Measurements from ENCODE around the gene PXT1. TPM values are rescaled to one million over a fixed set of nuclear protein-coding genes. Genes with fewer than 3 reads are reported as not detected.
"Not testable (repeated sequence)": the region's sequence is repeated elsewhere in the genome, so short reads cannot be mapped to it uniquely, and the experiment has no call there.

Gene PXT1
- total RNA-seq, 2 donors from 2014 or later: not detected

DNA sequence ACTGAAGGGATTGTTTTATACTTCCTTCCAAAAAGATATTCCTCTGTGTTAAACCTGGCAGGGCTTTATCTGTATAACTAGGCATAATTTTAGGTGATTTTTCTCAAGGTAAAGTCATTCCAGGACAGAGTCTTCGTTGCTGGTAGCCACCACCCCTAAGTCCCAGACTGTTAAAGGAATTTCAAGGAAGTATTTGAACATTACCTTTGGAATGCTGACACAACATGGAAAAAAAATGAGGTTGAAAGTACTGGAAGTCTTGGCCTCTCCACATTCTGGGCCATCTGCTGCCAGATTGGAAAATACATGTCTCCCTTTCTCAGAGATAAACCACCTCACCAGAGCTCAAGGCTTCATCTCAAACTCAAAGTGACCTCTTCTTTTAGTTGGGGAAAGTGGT lies 28.2 kb downstream of the PXT1 start:
- H3K36me3 ChIP-seq: no peaks in the 10 kb centered on the region
- DNase-seq (ENCODE audit: low spot score) (no peak), ATAC-seq (ENCODE audit: insufficient number of reproducible peaks, low FRiP score, low read depth) (no peak)
- TF ChIP-seq, protein P1, sequence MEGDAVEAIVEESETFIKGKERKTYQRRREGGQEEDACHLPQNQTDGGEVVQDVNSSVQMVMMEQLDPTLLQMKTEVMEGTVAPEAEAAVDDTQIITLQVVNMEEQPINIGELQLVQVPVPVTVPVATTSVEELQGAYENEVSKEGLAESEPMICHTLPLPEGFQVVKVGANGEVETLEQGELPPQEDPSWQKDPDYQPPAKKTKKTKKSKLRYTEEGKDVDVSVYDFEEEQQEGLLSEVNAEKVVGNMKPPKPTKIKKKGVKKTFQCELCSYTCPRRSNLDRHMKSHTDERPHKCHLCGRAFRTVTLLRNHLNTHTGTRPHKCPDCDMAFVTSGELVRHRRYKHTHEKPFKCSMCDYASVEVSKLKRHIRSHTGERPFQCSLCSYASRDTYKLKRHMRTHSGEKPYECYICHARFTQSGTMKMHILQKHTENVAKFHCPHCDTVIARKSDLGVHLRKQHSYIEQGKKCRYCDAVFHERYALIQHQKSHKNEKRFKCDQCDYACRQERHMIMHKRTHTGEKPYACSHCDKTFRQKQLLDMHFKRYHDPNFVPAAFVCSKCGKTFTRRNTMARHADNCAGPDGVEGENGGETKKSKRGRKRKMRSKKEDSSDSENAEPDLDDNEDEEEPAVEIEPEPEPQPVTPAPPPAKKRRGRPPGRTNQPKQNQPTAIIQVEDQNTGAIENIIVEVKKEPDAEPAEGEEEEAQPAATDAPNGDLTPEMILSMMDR (IDR thresholded peaks at IDR 0.05): no peak
- no peaks in the 10 kb centered on the region for H3K4me1 ChIP-seq (ENCODE audit: control insufficient read depth in 1 of 2, low read depth in 2 of 2)
- H3K9me3 ChIP-seq: no peaks in the 10 kb centered on the region
- H3K27me3 ChIP-seq (replicated peaks; ENCODE audit: insufficient read depth): no peaks in the 10 kb centered on the region
- no peak overlapping the region for H3K27ac ChIP-seq
- H3K4me3 ChIP-seq: no peak overlapping the region

DNA sequence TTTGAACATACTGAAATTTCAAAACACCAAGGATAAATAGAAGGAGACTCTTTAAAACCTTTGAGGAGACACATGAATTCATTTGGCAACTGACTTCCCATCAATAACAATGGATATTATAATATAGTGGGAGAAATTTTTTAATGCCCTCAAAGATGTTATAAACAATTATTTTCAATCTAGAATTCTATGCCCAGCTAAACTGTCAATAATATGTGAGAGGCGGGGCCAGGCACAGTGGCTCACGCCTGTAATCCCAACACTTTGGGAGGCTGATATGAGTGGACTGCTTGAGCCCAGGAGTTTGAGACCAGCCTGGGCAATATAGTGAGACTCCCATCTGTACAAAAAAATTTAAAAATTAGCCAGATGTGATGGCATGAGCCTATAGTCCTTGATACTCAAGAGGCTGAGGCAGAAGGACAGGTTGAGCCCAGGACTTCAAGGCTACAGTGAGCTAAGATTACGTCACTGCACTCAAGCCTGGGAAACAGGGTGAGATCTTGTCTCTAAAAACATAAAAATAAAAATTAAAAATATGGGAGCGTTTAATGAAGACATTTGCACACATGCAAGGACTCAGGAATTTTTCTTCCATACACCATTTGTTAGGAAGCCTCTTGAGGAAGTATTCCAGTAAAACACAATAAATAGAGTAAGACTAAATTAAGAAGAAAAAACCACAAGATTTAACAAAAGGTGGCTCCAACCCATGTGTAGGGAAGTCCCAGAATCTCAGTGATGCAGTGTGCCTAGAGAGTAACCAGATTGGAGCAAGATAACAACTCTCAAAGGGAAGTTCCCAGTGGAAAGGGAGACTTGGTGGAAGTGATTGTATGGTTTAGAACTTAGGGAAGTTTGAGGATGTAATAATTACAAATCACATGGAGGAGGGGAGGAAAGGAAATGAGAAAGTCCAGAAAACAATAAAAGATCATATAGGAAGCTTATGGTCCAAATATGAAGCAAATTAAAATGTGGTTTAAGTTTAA lies 28.9 kb downstream of the PXT1 start:
- Histone ChIP-seq H3K4me3 (no peak overlapping the region), H3K36me3 (no peaks in the 10 kb centered on the region)

DNA sequence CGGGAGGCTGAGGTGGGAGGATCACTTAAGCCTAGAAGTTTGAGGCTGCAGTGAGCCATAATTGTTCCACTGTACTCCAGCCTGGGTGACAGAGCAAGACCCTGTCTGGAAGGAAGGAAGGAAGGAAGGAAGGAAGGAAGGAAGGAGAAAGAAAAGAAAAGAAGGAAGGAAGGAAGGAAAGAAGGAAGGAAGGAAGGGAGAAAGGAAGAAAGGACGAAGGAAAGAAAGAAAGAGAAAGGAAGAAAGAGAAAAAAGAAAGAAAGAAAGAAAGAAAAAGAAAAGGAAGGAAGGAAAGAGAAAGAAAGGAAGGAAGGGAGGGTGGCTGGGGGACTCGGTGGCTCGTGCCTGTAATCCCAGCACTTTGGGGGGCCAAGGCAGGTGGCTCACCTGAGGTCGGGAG lies 32.9 kb downstream of the PXT1 start:
- not testable (repeated sequence) for DNase-seq (ENCODE audit: low spot score); H3K27ac ChIP-seq; ATAC-seq (ENCODE audit: insufficient number of reproducible peaks, low FRiP score, low read depth)

More for the DNA sequence above, 28.9 kb downstream of the PXT1 start:
- TF ChIP-seq, protein P1 (IDR thresholded peaks at IDR 0.05): no peak
- ATAC-seq (ENCODE audit: insufficient number of reproducible peaks, low FRiP score, low read depth) (no peak), DNase-seq (ENCODE audit: low spot score) (no peak)
- no peaks in the 10 kb centered on the region for H3K27me3 ChIP-seq (replicated peaks; ENCODE audit: insufficient read depth)
- H3K9me3 ChIP-seq: no peaks in the 10 kb centered on the region
- H3K4me1 ChIP-seq (ENCODE audit: control insufficient read depth in 1 of 2, low read depth in 2 of 2): no peaks in the 10 kb centered on the region
- no peak overlapping the region for H3K27ac ChIP-seq

DNA sequence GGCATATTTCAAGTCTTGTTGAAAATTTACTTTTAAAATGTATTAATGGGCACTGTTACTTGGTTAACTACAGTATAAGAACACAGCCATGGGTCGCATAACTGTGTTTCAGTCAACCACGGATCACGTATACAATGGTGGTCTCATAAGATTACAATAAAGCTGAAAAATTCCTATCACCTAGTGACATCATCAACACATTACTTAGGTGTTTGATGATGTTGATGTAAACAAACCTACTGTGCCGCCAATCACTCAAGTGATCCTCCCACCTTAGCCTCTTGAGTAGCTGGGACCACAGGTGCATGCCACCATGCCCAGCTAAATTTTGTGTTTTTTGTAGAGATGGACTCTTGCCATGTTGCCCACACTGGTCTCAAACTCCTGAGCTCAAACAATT lies 38.5 kb downstream of the PXT1 start:
- Histone ChIP-seq H3K36me3 (no peaks in the 10 kb centered on the region), H3K9me3 (no peaks in the 10 kb centered on the region)

More for the DNA sequence above, 32.9 kb downstream of the PXT1 start:
- not testable (repeated sequence) for H3K9me3 ChIP-seq; H3K4me3 ChIP-seq; H3K36me3 ChIP-seq; H3K4me1 ChIP-seq (ENCODE audit: control insufficient read depth in 1 of 2, low read depth in 2 of 2); H3K27me3 ChIP-seq (replicated peaks; ENCODE audit: insufficient read depth)

DNA sequence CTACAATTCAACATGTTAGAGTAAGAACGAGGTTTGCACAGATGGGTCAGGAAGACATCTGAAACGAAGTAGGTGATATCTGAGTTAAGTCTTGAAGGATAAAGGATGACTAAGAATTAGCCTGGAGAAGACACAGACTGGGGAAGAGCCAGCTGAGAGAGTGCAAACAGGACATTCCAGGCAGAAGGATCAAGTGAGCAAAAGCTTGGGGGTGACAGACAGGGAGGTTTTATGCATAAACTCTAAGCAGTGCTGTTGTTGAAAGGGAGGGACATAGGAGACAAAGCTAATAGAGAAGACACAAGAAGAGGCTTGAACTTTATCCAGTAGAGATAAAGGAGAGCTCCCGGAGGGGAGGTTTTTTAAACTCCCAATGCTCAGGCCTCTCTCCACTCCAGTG lies 40.2 kb downstream of the PXT1 start:
- no peaks in the 10 kb centered on the region for H3K4me1 ChIP-seq (ENCODE audit: control insufficient read depth in 1 of 2, low read depth in 2 of 2)
- no peaks in the 10 kb centered on the region for H3K27me3 ChIP-seq (replicated peaks; ENCODE audit: insufficient read depth)
- no peaks in the 10 kb centered on the region for H3K36me3 ChIP-seq
- no peak overlapping the region for H3K27ac ChIP-seq
- DNase-seq (ENCODE audit: low spot score) (no peak), ATAC-seq (ENCODE audit: insufficient number of reproducible peaks, low FRiP score, low read depth) (no peak)
- H3K4me3 ChIP-seq: no peak overlapping the region
- TF ChIP-seq, protein P1 (IDR thresholded peaks at IDR 0.05): no peak
- no peaks in the 10 kb centered on the region for H3K9me3 ChIP-seq

More for the DNA sequence above, 38.5 kb downstream of the PXT1 start:
- Histone ChIP-seq H3K4me1 (ENCODE audit: control insufficient read depth in 1 of 2, low read depth in 2 of 2) (no peaks in the 10 kb centered on the region), H3K27me3 (replicated peaks; ENCODE audit: insufficient read depth) (no peaks in the 10 kb centered on the region), H3K27ac (no peak overlapping the region), H3K4me3 (no peak overlapping the region)
- TF ChIP-seq, protein P1 (IDR thresholded peaks at IDR 0.05): no peak
- DNase-seq (ENCODE audit: low spot score) (no peak), ATAC-seq (ENCODE audit: insufficient number of reproducible peaks, low FRiP score, low read depth) (no peak)

All from thoracic aorta (tissue), 2 donors.